ENCODE results near the gene DSE. TPM values are rescaled to one million over a fixed set of nuclear protein-coding genes. Genes with fewer than 3 reads are reported as not detected.
"Not testable (repeated sequence)": the region's sequence is repeated elsewhere in the genome, so short reads cannot be mapped to it uniquely, and the experiment has no call there.

DSE gene
- total RNA-seq, 4 donors from 2014 or later: 29.0 to 50.4 (median 38.7) TPM

DNA sequence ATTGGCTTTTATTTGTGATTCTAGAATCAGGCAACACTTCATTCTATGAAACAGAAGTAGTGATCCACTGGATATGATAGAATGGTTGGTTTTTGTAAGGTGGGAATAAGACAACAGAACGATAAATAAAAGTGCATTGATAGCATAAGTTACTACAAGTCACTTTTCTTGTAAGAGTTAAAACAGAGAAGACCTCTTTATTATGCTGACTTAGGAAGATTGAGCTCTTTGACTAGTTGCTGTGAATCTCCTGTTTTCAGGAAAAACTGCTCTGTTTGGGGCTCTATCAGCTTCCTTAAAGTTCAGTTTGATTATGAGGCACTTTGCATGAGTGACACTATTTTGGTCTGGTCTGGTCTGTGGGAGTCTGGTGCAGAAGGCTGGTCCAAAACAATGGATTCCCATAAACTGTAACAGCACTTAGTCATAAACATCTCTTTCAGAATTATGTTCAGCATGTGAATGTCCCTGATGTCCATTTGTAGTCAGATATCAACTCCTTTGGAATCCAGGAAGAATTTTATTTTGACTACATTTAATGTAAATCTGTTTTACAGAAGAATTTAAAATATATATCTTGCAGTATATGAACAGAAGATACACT is 35.0 kb upstream of the DSE start:
- intact Hi-C loops (cut with DNase I; ENCODE audit: low total_unique reads): no loop called here
- H3K4me3 ChIP-seq (ENCODE audit: low read depth, poor library complexity, severe bottlenecking): no peak overlapping the region
- TF ChIP-seq POLR2A (IDR thresholded peaks at IDR 0.05): no peak
- TF ChIP-seq, protein P1, sequence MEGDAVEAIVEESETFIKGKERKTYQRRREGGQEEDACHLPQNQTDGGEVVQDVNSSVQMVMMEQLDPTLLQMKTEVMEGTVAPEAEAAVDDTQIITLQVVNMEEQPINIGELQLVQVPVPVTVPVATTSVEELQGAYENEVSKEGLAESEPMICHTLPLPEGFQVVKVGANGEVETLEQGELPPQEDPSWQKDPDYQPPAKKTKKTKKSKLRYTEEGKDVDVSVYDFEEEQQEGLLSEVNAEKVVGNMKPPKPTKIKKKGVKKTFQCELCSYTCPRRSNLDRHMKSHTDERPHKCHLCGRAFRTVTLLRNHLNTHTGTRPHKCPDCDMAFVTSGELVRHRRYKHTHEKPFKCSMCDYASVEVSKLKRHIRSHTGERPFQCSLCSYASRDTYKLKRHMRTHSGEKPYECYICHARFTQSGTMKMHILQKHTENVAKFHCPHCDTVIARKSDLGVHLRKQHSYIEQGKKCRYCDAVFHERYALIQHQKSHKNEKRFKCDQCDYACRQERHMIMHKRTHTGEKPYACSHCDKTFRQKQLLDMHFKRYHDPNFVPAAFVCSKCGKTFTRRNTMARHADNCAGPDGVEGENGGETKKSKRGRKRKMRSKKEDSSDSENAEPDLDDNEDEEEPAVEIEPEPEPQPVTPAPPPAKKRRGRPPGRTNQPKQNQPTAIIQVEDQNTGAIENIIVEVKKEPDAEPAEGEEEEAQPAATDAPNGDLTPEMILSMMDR (IDR thresholded peaks at IDR 0.05): no peak
- DNase-seq (ENCODE audit: low spot score in 2 of 2): no peak
- 91 to 95% methylated on average over 1 of the region's 1 CpG for WGBS, 2 donors

DNA sequence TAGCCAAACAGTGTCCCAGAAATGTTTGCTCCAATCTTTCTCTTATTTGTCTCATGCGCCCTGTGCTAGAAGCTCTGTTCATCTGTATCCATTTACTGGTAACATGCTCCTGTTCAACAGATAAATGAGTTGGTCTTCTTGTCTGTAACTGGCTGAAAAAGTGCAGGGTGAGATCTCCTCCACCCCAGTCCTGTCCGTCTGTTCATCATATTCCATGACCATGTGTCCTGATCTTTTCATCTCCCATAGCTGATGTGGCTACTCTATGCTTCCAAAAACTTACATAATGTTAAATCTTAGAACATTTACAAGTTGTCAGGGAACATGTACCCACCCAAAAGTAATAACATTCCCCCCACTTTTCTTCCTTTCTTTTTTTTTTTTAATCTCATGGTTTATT is 31.8 kb upstream of the DSE start:
- no peak for DNase-seq (ENCODE audit: low spot score in 2 of 2)
- no peak overlapping the region for H3K4me3 ChIP-seq (ENCODE audit: low read depth, poor library complexity, severe bottlenecking)
- intact Hi-C loops (cut with DNase I; ENCODE audit: low total_unique reads): no loop called here
- TF ChIP-seq POLR2A (IDR thresholded peaks at IDR 0.05): no peak
- TF ChIP-seq, protein P1 (IDR thresholded peaks at IDR 0.05): no peak
- WGBS, 2 donors: 73 to 75% methylated on average over 2 of the region's 2 CpGs

DNA sequence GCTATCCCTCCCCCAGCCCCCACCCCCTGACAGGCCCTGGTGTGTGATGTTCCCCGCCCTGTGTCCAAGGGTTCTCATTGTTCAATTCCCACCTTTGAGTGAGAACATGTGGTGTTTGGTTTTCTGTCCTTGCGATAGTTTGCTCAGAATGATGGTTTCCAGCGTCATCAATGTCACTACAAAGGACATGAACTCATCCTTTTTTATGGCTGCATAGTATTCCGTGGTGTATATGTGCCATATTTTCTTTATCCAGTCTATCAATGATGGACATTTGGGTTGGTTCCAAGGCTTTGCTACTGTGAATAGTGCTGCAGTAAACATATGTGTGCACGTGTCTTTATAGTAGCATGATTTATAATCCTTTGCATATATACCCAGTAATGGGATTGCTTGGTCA is 30.1 kb upstream of the DSE start:
- intact Hi-C loops (cut with DNase I; ENCODE audit: low total_unique reads); DNase-seq (ENCODE audit: low spot score in 2 of 2); H3K4me3 ChIP-seq (ENCODE audit: low read depth, poor library complexity, severe bottlenecking): not testable (repeated sequence)
- 94 to 99% methylated on average over 5 of the region's 5 CpGs for WGBS, 2 donors

DNA sequence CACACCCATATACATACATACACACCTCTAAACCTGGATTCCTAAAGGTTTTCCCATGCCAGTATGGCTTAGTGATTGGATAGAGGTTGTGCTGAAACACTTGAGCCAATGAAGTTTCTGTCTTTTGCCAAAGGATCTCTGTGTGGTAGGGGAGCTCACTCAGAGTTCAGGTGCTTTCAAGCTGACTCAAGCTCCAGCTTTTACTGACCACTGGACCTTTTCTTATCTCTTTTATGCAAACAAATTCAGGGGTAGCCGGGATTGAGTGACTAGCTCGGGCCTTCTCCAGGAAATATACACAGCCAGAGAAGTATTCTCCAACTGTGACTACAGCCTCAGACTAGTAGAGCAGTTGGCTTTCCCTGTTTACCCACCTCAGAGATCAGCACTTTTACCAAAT is 21.5 kb upstream of the DSE start:
- no peak overlapping the region for H3K4me3 ChIP-seq (ENCODE audit: low read depth, poor library complexity, severe bottlenecking)
- 37 to 60% methylated on average over 2 of the region's 2 CpGs for WGBS, 2 donors
- intact Hi-C loops (cut with DNase I; ENCODE audit: low total_unique reads): no loop called here
- DNase-seq (ENCODE audit: low spot score in 2 of 2): no peak
- no peak for TF ChIP-seq POLR2A (IDR thresholded peaks at IDR 0.05)
- TF ChIP-seq, protein P1 (IDR thresholded peaks at IDR 0.05): no peak

DNA sequence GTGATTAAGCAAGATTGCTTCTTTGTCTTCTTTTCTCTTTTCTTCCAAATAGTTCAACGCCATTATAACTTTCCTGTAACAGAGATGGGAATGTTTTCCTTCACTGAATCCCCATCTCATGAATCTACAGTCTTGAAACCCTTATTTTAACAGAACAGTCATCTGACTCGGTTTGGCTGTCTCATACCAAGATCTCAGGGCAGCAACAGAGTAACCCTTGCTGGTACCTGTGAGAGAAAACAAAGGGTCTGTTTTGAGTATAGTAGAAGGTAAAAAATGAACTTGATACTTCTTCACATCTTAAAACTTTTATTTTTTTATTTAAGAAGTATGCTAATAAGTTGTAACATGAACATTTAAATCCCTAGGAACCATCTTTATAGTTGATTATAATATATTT is 19.6 kb upstream of the DSE start:
- no peak for DNase-seq (ENCODE audit: low spot score in 2 of 2)
- intact Hi-C loops (cut with DNase I; ENCODE audit: low total_unique reads): no loop called here
- 54 to 64% methylated on average over 2 of the region's 2 CpGs for WGBS, 2 donors
- TF ChIP-seq, protein P1 (IDR thresholded peaks at IDR 0.05): no peak
- no peak for TF ChIP-seq POLR2A (IDR thresholded peaks at IDR 0.05)
- no peak overlapping the region for H3K4me3 ChIP-seq (ENCODE audit: low read depth, poor library complexity, severe bottlenecking)

DNA sequence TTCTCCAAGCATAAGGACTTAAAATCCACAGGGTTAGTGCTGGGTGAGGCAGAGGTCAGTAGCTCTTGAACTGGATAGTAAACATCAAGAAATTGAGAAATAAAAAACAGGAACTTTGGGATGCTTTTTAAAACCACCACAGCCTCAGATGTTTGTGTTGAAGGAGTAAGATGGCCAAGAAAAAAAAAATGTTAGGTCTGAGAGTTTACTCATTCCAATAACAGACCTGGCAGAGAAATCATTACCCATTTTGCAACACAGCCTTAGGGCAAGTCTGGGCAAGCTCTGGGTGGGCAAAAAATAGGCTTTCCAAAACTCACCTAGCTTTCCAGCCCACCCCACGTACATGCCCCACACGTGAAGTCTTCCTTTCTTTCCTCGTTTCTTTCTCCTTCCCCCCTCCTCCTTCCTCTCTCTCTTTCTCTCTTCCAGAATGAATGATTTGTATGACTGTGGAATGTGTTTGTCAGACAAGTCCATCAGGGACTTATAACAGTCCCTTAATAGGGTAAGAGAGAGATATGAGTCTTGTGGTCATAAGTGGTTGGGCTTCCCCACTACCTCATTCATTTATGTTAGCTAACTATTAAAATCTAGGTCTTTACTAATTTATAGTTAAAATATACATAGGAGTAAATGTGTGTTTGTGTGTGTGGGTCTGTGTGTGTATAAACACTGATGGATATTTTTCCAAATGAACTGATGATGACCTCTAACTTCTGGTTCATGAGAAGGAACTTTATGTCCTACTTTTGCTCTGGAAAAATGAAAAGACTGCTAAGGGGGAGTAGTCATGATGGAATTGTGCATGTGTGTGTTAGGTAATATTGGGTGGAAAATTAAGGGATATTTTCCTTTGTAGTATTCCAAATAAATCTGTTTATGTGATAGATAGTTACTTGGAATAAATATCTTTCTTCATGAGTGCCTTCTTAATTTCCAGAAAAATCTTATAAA is 18.0 kb upstream of the DSE start:
- intact Hi-C loops (cut with DNase I; ENCODE audit: low total_unique reads): no loop called here
- 16 to 47% methylated on average over 3 of the region's 3 CpGs for WGBS, 2 donors
- H3K4me3 ChIP-seq (ENCODE audit: low read depth, poor library complexity, severe bottlenecking): no peak overlapping the region
- no peak for DNase-seq (ENCODE audit: low spot score in 2 of 2)
- no peak for TF ChIP-seq POLR2A (IDR thresholded peaks at IDR 0.05)
- TF ChIP-seq, protein P1 (IDR thresholded peaks at IDR 0.05): no peak
